ENCODE data around the gene KCNH6.

KCNH6 gene

GRCh38 chr17:63480826-63481487 is 42.2 kb upstream of the KCNH6 start:
- TF ChIP-seq, protein P1, sequence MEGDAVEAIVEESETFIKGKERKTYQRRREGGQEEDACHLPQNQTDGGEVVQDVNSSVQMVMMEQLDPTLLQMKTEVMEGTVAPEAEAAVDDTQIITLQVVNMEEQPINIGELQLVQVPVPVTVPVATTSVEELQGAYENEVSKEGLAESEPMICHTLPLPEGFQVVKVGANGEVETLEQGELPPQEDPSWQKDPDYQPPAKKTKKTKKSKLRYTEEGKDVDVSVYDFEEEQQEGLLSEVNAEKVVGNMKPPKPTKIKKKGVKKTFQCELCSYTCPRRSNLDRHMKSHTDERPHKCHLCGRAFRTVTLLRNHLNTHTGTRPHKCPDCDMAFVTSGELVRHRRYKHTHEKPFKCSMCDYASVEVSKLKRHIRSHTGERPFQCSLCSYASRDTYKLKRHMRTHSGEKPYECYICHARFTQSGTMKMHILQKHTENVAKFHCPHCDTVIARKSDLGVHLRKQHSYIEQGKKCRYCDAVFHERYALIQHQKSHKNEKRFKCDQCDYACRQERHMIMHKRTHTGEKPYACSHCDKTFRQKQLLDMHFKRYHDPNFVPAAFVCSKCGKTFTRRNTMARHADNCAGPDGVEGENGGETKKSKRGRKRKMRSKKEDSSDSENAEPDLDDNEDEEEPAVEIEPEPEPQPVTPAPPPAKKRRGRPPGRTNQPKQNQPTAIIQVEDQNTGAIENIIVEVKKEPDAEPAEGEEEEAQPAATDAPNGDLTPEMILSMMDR (IDR thresholded peaks at IDR 0.05; ENCODE audit: low read depth, low read length, missing control alignments) = no peak
- DNase-seq (ENCODE audit: extremely low read depth, low read depth) = no peak
- no peak overlapping the region for H3K4me3 ChIP-seq (replicated peaks; ENCODE audit: low read depth, low read length)

DNA sequence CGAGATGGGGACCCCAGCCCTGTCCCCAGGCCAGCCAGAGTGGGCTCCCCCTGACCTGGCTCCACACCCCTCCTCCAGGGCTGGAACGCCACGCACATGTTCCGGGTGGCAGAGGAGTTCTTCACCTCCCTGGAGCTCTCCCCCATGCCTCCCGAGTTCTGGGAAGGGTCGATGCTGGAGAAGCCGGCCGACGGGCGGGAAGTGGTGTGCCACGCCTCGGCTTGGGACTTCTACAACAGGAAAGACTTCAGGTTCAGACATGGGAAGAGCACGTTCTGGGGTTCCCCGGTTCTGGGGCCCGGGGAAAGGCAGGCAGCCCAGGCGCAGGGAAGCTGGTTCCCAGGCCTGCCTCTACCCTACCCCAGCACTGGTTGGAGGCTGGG is 41.7 kb upstream of the KCNH6 start:
- DNase-seq (ENCODE audit: extremely low read depth, low read depth) = no peak
- H3K4me3 ChIP-seq (replicated peaks; ENCODE audit: low read depth, low read length) = no peak overlapping the region
- TF ChIP-seq, protein P1 (IDR thresholded peaks at IDR 0.05; ENCODE audit: low read depth, low read length, missing control alignments) = no peak

DNA sequence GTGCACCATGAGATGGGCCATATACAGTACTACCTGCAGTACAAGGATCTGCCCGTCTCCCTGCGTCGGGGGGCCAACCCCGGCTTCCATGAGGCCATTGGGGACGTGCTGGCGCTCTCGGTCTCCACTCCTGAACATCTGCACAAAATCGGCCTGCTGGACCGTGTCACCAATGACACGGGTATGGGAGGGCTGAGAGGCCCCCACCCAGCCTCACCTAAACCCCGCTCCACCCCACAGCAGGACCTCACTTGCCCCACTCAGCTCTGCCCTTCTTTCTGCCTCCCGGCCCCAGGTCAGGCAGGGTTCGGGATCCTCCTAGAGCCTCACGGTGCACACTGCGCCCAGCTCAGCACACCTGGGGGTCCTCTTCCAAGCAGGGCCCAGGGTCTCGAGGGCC is 40.6 kb upstream of the KCNH6 start:
- H3K4me3 ChIP-seq (replicated peaks; ENCODE audit: low read depth, low read length) = no peak overlapping the region
- TF ChIP-seq, protein P1 (IDR thresholded peaks at IDR 0.05; ENCODE audit: low read depth, low read length, missing control alignments) = no peak

DNA sequence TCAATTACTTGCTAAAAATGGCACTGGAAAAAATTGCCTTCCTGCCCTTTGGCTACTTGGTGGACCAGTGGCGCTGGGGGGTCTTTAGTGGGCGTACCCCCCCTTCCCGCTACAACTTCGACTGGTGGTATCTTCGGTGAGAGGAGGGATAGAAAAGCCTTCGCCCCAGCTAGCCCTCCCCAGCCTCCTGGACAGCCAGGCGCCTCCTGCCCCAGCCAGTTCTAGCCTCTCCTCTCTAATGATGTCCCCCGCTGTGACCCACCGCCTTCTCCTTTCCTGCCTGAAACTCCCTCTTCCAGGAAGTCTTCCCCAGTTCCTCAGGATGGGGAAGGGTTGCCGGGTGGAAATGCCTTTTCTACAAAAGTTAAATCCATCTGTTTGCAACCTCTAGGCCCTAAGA is 40.1 kb upstream of the KCNH6 start:
- no peak for DNase-seq (ENCODE audit: extremely low read depth, low read depth)
- H3K4me3 ChIP-seq (replicated peaks; ENCODE audit: low read depth, low read length) = no peak overlapping the region
- TF ChIP-seq, protein P1 (IDR thresholded peaks at IDR 0.05; ENCODE audit: low read depth, low read length, missing control alignments) = no peak

More for the DNA sequence above, 40.6 kb upstream of the KCNH6 start:
- DNase-seq (ENCODE audit: extremely low read depth, low read depth) = no peak

DNA sequence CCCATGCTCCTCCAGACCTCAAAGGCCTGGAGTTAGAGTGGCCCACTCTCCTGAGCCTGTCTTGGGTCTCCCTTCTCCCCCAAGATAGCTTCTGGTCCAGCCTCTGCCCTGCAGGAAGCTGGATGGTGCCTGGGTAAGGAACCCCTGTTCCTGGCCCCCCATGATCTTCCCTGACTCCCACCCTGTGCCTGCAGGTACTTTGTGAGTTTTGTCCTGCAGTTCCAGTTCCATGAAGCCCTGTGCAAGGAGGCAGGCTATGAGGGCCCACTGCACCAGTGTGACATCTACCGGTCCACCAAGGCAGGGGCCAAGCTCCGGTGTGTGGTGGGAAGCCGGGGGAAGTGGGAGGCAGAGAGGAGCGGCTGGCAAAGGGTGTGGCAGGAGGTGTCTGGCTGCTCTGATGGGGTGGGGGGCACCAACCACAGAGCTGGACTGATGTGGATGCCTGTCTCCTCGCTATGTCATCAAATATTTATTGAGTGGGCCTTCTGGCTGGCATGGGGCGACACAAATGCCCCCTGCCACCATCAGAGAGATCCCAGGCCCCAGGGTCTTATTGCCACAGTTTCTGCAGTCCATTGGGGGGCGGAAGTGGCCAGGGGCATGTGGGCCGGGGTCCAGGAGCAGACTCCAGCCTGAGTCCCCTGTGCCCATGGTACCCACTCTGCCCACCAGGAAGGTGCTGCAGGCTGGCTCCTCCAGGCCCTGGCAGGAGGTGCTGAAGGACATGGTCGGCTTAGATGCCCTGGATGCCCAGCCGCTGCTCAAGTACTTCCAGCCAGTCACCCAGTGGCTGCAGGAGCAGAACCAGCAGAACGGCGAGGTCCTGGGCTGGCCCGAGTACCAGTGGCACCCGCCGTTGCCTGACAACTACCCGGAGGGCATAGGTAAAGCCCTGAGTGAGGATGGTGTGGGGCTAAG is 39.2 kb upstream of the KCNH6 start:
- DNase-seq (ENCODE audit: extremely low read depth, low read depth) = no peak

GRCh38 chr17:63486317-63487013 is 36.7 kb upstream of the KCNH6 start:
- TF ChIP-seq, protein P1 (IDR thresholded peaks at IDR 0.05; ENCODE audit: low read depth, low read length, missing control alignments) = no peak
- H3K4me3 ChIP-seq (replicated peaks; ENCODE audit: low read depth, low read length) = no peak overlapping the region
- DNase-seq (ENCODE audit: extremely low read depth, low read depth) = no peak

More for the DNA sequence above, 39.2 kb upstream of the KCNH6 start:
- TF ChIP-seq, protein P1 (IDR thresholded peaks at IDR 0.05; ENCODE audit: low read depth, low read length, missing control alignments) = no peak
- H3K4me3 ChIP-seq (replicated peaks; ENCODE audit: low read depth, low read length) = no peak overlapping the region
